ENCODE measurements around the gene PPP2R3A. TPM values are rescaled to one million over a fixed set of nuclear protein-coding genes. Genes with fewer than 3 reads are reported as not detected.

PPP2R3A gene
- total and polyA plus RNA-seq, 5 experiments from 2014 or later: 0.35 to 1.1 (median 0.56) TPM

GRCh38 chr3:136196064-136196400, 230.5 kb downstream of the PPP2R3A start, which contains the start of gene MSL2:
MSL2 (minus strand) TSS chr3:136196335; CDS start chr3:136195113, 1,222 bp downstream.
- H3K27me3 Mint-ChIP-seq: peaks cover 0 to 5% (median 0%) of the 10 kb centered on the region in 5 donors
- POLR2A ChIA-PET: interaction anchor here (0.6 to 6.2 kb wide), 29 partner anchors 9 to 1979 kb away, joined by 3 to 118 read pairs (median 4); partner anchors contain the start of genes DBR1, NCK1, PCCB and STAG1
- peaks cover 31 to 59% (median 41%) of the 10 kb centered on the region in 4 donors for H3K4me1 Mint-ChIP-seq
- peak within 1 kb of the TSS; percentile 94 to 100 (median 99) for H3K27ac Mint-ChIP-seq
- H3K4me3 Mint-ChIP-seq: peak within 1 kb of the TSS; percentile 89 to 100 (median 98)
- H3K36me3 Mint-ChIP-seq: peaks cover 11 to 20% (median 12%) of the 10 kb centered on the region in 3 donors
- ATAC-seq (peak; percentile 38 to 39), DNase-seq (no peak)
- peaks cover 0 to 2% (median 0%) of the 10 kb centered on the region in 9 donors for H3K9me3 Mint-ChIP-seq

DNA sequence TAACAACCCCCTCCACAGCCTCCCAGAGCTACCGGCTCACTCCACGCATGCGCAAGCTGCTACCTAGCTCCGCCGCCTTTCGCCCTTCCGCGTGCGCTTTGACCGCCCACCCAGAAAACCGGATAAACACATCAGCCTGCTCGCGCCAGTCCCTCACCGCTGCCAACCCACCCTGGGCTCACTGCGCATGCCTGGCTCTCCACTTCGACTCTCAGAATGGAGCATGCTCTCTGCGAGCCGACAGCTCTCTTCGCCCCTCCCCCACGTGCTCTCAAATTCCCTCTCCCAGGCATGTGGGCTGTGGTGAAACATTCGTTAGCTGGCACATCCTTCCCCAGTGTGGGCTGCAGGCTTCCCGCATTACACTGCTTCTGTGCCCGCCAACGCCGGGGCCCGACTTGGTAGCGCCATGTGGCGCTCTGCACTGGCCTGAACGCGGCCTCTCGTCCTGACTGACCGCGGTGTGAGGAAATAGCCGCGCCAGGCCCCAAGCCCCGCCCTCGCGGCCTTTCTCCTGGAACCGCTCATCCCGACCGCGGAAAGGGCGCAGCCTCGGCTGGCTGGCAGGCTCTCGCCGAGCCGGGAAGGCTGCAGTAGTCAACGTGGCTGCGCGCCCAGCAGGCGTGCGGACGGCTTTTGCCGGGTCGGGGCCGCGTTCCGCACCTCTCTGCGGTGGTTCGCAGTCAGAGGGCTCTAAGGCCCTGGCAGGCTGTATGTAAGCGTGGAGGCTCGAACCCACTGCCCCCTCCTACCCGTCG, 231.1 kb downstream of the PPP2R3A start:
- peaks cover 0 to 5% (median 0%) of the 10 kb centered on the region in 5 donors for H3K27me3 Mint-ChIP-seq
- DNase-seq (peak; percentile 95 to 100 (median 98)), ATAC-seq (peak; percentile 59 to 66)
- peaks cover 11 to 20% (median 12%) of the 10 kb centered on the region in 3 donors for H3K36me3 Mint-ChIP-seq
- peaks cover 28 to 54% (median 36%) of the 10 kb centered on the region in 4 donors for H3K4me1 Mint-ChIP-seq
- peak overlapping the region; percentile 83 to 100 (median 98) for H3K4me3 Mint-ChIP-seq
- peak overlapping the region; percentile 94 to 100 (median 99) for H3K27ac Mint-ChIP-seq
- peaks cover 0 to 2% (median 0%) of the 10 kb centered on the region in 9 donors for H3K9me3 Mint-ChIP-seq
- POLR2A ChIA-PET: interaction anchor here (0.6 to 6.2 kb wide), 33 partner anchors 10 to 1979 kb away, joined by 3 to 118 read pairs (median 4); partner anchors contain the start of genes DBR1, NCK1, PCCB and STAG1

GRCh38 chr3:136197159-136197793, 231.7 kb downstream of the PPP2R3A start:
- Mint-ChIP-seq H3K4me3 (peak overlapping the region; percentile 83 to 100 (median 98)), H3K36me3 (peaks cover 11 to 16% (median 12%) of the 10 kb centered on the region in 3 donors), H3K27me3 (peaks cover 0 to 5% (median 0%) of the 10 kb centered on the region in 5 donors), H3K27ac (peak overlapping the region; percentile 94 to 100 (median 99)), H3K9me3 (peaks cover 0 to 2% (median 0%) of the 10 kb centered on the region in 9 donors), H3K4me1 (peaks cover 24 to 47% (median 29%) of the 10 kb centered on the region in 4 donors)
- peak; percentile 3 to 8 for ATAC-seq
- POLR2A ChIA-PET: interaction anchor here (0.6 to 6.2 kb wide), 17 partner anchors 10 to 1978 kb away, joined by 3 to 118 read pairs (median 4); partner anchors contain the start of genes DBR1, NCK1, PCCB and STAG1
- DNase-seq: no peak

Other genes starting within 250 kb of the PPP2R3A start
- gene MSL2, start 230.6 kb downstream of the PPP2R3A start, total RNA-seq: 100 to 1,000 TPM in 1 of 2 experiments, 10 to 100 TPM in 1; 96.6 to 100 TPM
- 10 to 100 TPM; 28.7 to 41.1 (median 38.9) TPM for gene MSL2, start 230.6 kb downstream of the PPP2R3A start, polyA plus RNA-seq

Measured in naive thymus-derived CD8-positive, alpha-beta T cell (primary cell).